Measurements from ENCODE around the gene PRRX1.
A peak's percentile ranks its signal among the peaks of the same experiment; 100 is the strongest.

Gene PRRX1

GRCh38 chr1:170664093-170664827 is at the start of gene PRRX1 (continued):
- TF ChIP-seq, protein P1, sequence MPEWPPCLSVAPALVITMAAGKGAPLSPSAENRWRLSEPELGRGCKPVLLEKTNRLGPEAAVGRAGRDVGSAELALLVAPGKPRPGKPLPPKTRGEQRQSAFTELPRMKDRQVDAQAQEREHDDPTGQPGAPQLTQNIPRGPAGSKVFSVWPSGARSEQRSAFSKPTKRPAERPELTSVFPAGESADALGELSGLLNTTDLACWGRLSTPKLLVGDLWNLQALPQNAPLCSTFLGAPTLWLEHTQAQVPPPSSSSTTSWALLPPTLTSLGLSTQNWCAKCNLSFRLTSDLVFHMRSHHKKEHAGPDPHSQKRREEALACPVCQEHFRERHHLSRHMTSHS (tag by site-specific recombination; IDR thresholded peaks at IDR 0.05) = no peak
- TF ChIP-seq ZNF114 (tag by site-specific recombination; IDR thresholded peaks at IDR 0.05) (no peak), ZNF596 (tag by site-specific recombination; IDR thresholded peaks at IDR 0.05) (peak; percentile 14; the same call in 1 of the 2 replicates), ZNF19 (tag by site-specific recombination; IDR thresholded peaks at IDR 0.05; ENCODE audit: low read depth) (no peak), ZNF555 (tag by site-specific recombination; conservative IDR thresholded peaks at IDR 0.05) (no peak), IKZF3 (tag by site-specific recombination; IDR thresholded peaks at IDR 0.05) (no peak), ZNF544 (tag by site-specific recombination; IDR thresholded peaks at IDR 0.05) (no peak), ZNF354C (tag by site-specific recombination; IDR thresholded peaks at IDR 0.05; ENCODE audit: borderline replicate concordance, low read depth) (no peak), TRIM28 (IDR thresholded peaks at IDR 0.05; ENCODE audit: borderline replicate concordance, low read length) (no peak), ZNF600 (tag by site-specific recombination; IDR thresholded peaks at IDR 0.05) (no peak), KLF1 (tag by site-specific recombination; IDR thresholded peaks at IDR 0.05) (no peak; the same call in 1 of the 2 replicates), ZNF24 (tag by site-specific recombination; IDR thresholded peaks at IDR 0.05) (no peak), ZNF514 (tag by site-specific recombination; IDR thresholded peaks at IDR 0.05) (no peak), ZNF830 (tag by site-specific recombination; IDR thresholded peaks at IDR 0.05; ENCODE audit: low read depth) (no peak), ZNF248 (tag by site-specific recombination; IDR thresholded peaks at IDR 0.05) (no peak), ZNF214 (tag by site-specific recombination; IDR thresholded peaks at IDR 0.05; ENCODE audit: borderline replicate concordance) (no peak), ZBTB7A (tag by site-specific recombination; IDR thresholded peaks at IDR 0.05; ENCODE audit: low read depth) (no peak), ZNF398 (tag by site-specific recombination; IDR thresholded peaks at IDR 0.05) (peak; percentile 85), ZNF404 (tag by site-specific recombination; IDR thresholded peaks at IDR 0.05) (no peak), ZNF664 (tag by site-specific recombination; IDR thresholded peaks at IDR 0.05) (no peak), ZFP69B (tag by site-specific recombination; IDR thresholded peaks at IDR 0.05) (no peak), ZNF843 (tag by site-specific recombination; IDR thresholded peaks at IDR 0.05) (no peak), BCL11B (tag by site-specific recombination; IDR thresholded peaks at IDR 0.05; ENCODE audit: low read depth) (no peak)
- TF ChIP-seq, protein P2, sequence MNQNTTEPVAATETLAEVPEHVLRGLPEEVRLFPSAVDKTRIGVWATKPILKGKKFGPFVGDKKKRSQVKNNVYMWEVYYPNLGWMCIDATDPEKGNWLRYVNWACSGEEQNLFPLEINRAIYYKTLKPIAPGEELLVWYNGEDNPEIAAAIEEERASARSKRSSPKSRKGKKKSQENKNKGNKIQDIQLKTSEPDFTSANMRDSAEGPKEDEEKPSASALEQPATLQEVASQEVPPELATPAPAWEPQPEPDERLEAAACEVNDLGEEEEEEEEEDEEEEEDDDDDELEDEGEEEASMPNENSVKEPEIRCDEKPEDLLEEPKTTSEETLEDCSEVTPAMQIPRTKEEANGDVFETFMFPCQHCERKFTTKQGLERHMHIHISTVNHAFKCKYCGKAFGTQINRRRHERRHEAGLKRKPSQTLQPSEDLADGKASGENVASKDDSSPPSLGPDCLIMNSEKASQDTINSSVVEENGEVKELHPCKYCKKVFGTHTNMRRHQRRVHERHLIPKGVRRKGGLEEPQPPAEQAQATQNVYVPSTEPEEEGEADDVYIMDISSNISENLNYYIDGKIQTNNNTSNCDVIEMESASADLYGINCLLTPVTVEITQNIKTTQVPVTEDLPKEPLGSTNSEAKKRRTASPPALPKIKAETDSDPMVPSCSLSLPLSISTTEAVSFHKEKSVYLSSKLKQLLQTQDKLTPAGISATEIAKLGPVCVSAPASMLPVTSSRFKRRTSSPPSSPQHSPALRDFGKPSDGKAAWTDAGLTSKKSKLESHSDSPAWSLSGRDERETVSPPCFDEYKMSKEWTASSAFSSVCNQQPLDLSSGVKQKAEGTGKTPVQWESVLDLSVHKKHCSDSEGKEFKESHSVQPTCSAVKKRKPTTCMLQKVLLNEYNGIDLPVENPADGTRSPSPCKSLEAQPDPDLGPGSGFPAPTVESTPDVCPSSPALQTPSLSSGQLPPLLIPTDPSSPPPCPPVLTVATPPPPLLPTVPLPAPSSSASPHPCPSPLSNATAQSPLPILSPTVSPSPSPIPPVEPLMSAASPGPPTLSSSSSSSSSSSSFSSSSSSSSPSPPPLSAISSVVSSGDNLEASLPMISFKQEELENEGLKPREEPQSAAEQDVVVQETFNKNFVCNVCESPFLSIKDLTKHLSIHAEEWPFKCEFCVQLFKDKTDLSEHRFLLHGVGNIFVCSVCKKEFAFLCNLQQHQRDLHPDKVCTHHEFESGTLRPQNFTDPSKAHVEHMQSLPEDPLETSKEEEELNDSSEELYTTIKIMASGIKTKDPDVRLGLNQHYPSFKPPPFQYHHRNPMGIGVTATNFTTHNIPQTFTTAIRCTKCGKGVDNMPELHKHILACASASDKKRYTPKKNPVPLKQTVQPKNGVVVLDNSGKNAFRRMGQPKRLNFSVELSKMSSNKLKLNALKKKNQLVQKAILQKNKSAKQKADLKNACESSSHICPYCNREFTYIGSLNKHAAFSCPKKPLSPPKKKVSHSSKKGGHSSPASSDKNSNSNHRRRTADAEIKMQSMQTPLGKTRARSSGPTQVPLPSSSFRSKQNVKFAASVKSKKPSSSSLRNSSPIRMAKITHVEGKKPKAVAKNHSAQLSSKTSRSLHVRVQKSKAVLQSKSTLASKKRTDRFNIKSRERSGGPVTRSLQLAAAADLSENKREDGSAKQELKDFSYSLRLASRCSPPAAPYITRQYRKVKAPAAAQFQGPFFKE (tag by site-specific recombination; IDR thresholded peaks at IDR 0.05; ENCODE audit: borderline replicate concordance) = no peak
- TF ChIP-seq, protein P3, sequence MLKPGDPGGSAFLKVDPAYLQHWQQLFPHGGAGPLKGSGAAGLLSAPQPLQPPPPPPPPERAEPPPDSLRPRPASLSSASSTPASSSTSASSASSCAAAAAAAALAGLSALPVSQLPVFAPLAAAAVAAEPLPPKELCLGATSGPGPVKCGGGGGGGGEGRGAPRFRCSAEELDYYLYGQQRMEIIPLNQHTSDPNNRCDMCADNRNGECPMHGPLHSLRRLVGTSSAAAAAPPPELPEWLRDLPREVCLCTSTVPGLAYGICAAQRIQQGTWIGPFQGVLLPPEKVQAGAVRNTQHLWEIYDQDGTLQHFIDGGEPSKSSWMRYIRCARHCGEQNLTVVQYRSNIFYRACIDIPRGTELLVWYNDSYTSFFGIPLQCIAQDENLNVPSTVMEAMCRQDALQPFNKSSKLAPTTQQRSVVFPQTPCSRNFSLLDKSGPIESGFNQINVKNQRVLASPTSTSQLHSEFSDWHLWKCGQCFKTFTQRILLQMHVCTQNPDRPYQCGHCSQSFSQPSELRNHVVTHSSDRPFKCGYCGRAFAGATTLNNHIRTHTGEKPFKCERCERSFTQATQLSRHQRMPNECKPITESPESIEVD (tag by site-specific recombination; IDR thresholded peaks at IDR 0.05) = no peak
- TF ChIP-seq, protein P4, sequence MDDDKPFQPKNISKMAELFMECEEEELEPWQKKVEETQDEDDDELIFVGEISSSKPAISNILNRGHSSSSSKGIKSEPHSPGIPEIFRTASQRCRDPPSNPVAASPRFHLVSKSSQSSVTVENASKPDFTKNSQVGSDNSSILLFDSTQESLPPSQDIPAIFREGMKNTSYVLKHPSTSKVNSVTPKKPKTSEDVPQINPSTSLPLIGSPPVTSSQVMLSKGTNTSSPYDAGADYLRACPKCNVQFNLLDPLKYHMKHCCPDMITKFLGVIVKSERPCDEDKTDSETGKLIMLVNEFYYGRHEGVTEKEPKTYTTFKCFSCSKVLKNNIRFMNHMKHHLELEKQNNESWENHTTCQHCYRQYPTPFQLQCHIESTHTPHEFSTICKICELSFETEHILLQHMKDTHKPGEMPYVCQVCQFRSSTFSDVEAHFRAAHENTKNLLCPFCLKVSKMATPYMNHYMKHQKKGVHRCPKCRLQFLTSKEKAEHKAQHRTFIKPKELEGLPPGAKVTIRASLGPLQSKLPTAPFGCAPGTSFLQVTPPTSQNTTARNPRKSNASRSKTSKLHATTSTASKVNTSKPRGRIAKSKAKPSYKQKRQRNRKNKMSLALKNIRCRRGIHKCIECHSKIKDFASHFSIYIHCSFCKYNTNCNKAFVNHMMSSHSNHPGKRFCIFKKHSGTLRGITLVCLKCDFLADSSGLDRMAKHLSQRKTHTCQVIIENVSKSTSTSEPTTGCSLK (tag by site-specific recombination; IDR thresholded peaks at IDR 0.05) = no peak
